Activated CD8-positive, alpha-beta T cell treated with anti-CD3 and anti-CD28 coated beads, Interleukin-2, amount 10 ng/mL, durations not matched to agents 7 days and 5 days (primary cell): ENCODE results near the gene LMBR1. TPM values are rescaled to one million over a fixed set of nuclear protein-coding genes. Genes with fewer than 3 reads are reported as not detected.

Source experiments
- ATAC-seq: fragments of 150-1000 bp; cut with Tn5 transposase; one replicate; pipeline ENCODE4 v1.10.0; 2021; ENCODE audit warnings: moderate library complexity
- CTCF ChIA-PET: fragments of 350-600 bp; sonication (Branson Sonifier 250); formaldehyde crosslinking; loops from one replicate; lab custom pipeline; 2021; ENCODE audit warnings: antibody characterized with exemption; lab: Charles Lee
- POLR2A ChIA-PET: fragments of 350-600 bp; sonication (Branson Sonifier 250); formaldehyde crosslinking; loops from one replicate; lab custom pipeline; 2021; ENCODE audit warnings: antibody characterized with exemption; lab: Charles Lee
- DNase-seq: peaks from one replicate; pipeline ENCODE4 v3.0.0-alpha.2; 2020
- H3K27ac Mint-ChIP-seq: one replicate; pipeline ENCODE4 v1.8.0; 2021; ENCODE audit warnings: mild to moderate bottlenecking, mixed read lengths
- H3K27me3 Mint-ChIP-seq: one replicate; pipeline ENCODE4 v1.8.0; 2021; ENCODE audit warnings: low read depth, mixed read lengths
- H3K36me3 Mint-ChIP-seq: one replicate; pipeline ENCODE4 v1.8.0; 2021; ENCODE audit warnings: low read depth, mixed read lengths
- H3K4me1 Mint-ChIP-seq: one replicate; pipeline ENCODE4 v1.8.0; 2021; ENCODE audit warnings: low read depth, mixed read lengths
- H3K4me3 Mint-ChIP-seq: one replicate; pipeline ENCODE4 v1.8.0; 2021; ENCODE audit warnings: mild to moderate bottlenecking, mixed read lengths
- H3K9me3 Mint-ChIP-seq: one replicate; pipeline ENCODE4 v1.8.0; 2022; ENCODE audit warnings: mixed read lengths; ENCODE audit not compliant: insufficient read depth
- total RNA-seq, 2 experiments: library from RNA; stranded (reverse); gene quantifications; one replicate each; pipeline ENCODE4 v1.2.3, GENCODE V29; 2021

Gene LMBR1
- total RNA-seq, 2 experiments from 2014 or later: 49.7 to 51.2 TPM

- POLR2A ChIA-PET: no interaction called here
- ATAC-seq: no peak
- Mint-ChIP-seq H3K36me3 (peaks cover 5% of the 10 kb centered on the region), H3K4me1 (peaks cover 3% of the 10 kb centered on the region), H3K9me3 (no peaks in the 10 kb centered on the region), H3K27ac (no peak overlapping the region), H3K4me3 (no peak overlapping the region), H3K27me3 (no peaks in the 10 kb centered on the region)
- CTCF ChIA-PET: interaction anchor here (1.2 kb wide), 1 partner anchor 43 kb away, joined by 3 read pairs; no protein-coding TSS in a partner anchor
- DNase-seq: no peak
Measured at GRCh38 chr7:156842317-156842716, 50.7 kb downstream of the LMBR1 start.

- H3K27me3 Mint-ChIP-seq: no peaks in the 10 kb centered on the region
- peaks cover 3% of the 10 kb centered on the region for H3K4me1 Mint-ChIP-seq
- no peak overlapping the region for H3K27ac Mint-ChIP-seq
- H3K36me3 Mint-ChIP-seq: peaks cover 5% of the 10 kb centered on the region
- no peak overlapping the region for H3K4me3 Mint-ChIP-seq
- ChIA-PET POLR2A (no interaction called here), CTCF (interaction anchor here (1.2 kb wide), 1 partner anchor 44 kb away, joined by 3 read pairs; no protein-coding TSS in a partner anchor)
- ATAC-seq (no peak), DNase-seq (no peak)
- H3K9me3 Mint-ChIP-seq: no peaks in the 10 kb centered on the region
Measured at GRCh38 chr7:156841497-156841896, 51.5 kb downstream of the LMBR1 start.

- ChIA-PET CTCF (no interaction called here), POLR2A (no interaction called here)
- DNase-seq: no peak
- Mint-ChIP-seq H3K36me3 (peaks cover 5% of the 10 kb centered on the region), H3K27me3 (no peaks in the 10 kb centered on the region), H3K27ac (no peak overlapping the region), H3K4me1 (no peaks in the 10 kb centered on the region), H3K4me3 (no peak overlapping the region), H3K9me3 (no peaks in the 10 kb centered on the region)
- ATAC-seq: no peak
Measured at GRCh38 chr7:156840134-156840533, 52.8 kb downstream of the LMBR1 start.

- CTCF ChIA-PET: no interaction called here
- Mint-ChIP-seq H3K9me3 (no peaks in the 10 kb centered on the region), H3K4me1 (no peaks in the 10 kb centered on the region), H3K27me3 (no peaks in the 10 kb centered on the region), H3K36me3 (peaks cover 5% of the 10 kb centered on the region), H3K27ac (no peak overlapping the region), H3K4me3 (no peak overlapping the region)
- ATAC-seq (no peak), DNase-seq (no peak)
- POLR2A ChIA-PET: no interaction called here
Measured at GRCh38 chr7:156836443-156836842, 56.5 kb downstream of the LMBR1 start.

DNA sequence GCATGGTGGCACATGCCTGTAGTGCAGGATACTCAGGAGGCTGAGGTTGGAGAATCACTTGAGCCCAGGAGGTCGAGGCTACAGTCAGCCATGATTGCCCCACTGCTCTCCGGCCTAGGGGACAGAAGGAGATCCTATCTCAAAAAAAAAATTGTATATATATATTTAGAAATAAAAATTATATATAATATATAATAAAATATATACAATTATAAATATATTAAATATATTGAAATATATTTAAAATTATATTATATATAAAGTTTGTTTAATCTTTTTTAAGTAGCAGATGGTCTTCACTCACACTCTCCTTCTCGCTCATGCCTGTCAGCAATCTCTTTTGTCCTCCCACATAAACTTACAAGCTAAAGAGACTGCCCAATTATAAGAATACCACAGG lies 58.5 kb downstream of the LMBR1 start:
- peaks cover 2% of the 10 kb centered on the region for H3K36me3 Mint-ChIP-seq
- no peaks in the 10 kb centered on the region for H3K27me3 Mint-ChIP-seq
- CTCF ChIA-PET: no interaction called here
- H3K4me1 Mint-ChIP-seq: no peaks in the 10 kb centered on the region
- POLR2A ChIA-PET: no interaction called here
- H3K27ac Mint-ChIP-seq: no peak overlapping the region
- no peak for ATAC-seq
- H3K4me3 Mint-ChIP-seq: no peak overlapping the region
- no peak for DNase-seq
- H3K9me3 Mint-ChIP-seq: no peaks in the 10 kb centered on the region

DNA sequence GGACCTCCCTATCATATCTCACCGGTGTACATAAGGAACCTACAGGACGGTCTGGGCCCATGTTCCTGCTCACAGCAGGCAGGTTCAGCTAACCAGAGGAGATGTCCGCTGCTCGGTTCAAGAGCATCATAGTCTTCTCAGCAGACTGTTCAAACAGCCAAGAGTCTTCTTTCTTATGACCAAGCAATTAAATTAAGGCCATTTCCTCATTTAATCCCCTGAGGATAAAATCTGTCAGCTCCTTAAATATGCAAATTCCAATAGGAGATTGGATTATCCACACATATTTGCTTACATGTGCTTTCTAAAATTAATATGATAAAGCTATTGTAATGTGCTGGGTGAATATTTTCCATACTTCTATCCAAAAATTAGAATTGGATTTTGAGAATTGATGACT lies 59.7 kb downstream of the LMBR1 start:
- DNase-seq (no peak), ATAC-seq (no peak)
- Mint-ChIP-seq H3K4me1 (no peaks in the 10 kb centered on the region), H3K27ac (no peak overlapping the region), H3K27me3 (no peaks in the 10 kb centered on the region), H3K9me3 (no peaks in the 10 kb centered on the region), H3K4me3 (no peak overlapping the region), H3K36me3 (no peaks in the 10 kb centered on the region)
- CTCF ChIA-PET: no interaction called here
- POLR2A ChIA-PET: no interaction called here

- no peak overlapping the region for H3K4me3 Mint-ChIP-seq
- ATAC-seq (no peak), DNase-seq (no peak)
- ChIA-PET POLR2A (no interaction called here), CTCF (no interaction called here)
- no peaks in the 10 kb centered on the region for H3K4me1 Mint-ChIP-seq
- no peaks in the 10 kb centered on the region for H3K27me3 Mint-ChIP-seq
- H3K27ac Mint-ChIP-seq: no peak overlapping the region
- no peaks in the 10 kb centered on the region for H3K9me3 Mint-ChIP-seq
- no peaks in the 10 kb centered on the region for H3K36me3 Mint-ChIP-seq
Measured at GRCh38 chr7:156832195-156832877, 60.6 kb downstream of the LMBR1 start.

- H3K36me3 Mint-ChIP-seq: peaks cover 1% of the 10 kb centered on the region
- ATAC-seq (no peak), DNase-seq (no peak)
- ChIA-PET CTCF (interaction anchor here (0.7 to 1.4 kb wide), 2 partner anchors 13 to 64 kb away, joined by 3 read pairs; partner anchors contain the start of gene LMBR1), POLR2A (no interaction called here)
- no peaks in the 10 kb centered on the region for H3K27me3 Mint-ChIP-seq
- no peaks in the 10 kb centered on the region for H3K4me1 Mint-ChIP-seq
- H3K4me3 Mint-ChIP-seq: no peak overlapping the region
- no peaks in the 10 kb centered on the region for H3K9me3 Mint-ChIP-seq
- no peak overlapping the region for H3K27ac Mint-ChIP-seq
Measured at GRCh38 chr7:156829669-156830336, 63.2 kb downstream of the LMBR1 start.

DNA sequence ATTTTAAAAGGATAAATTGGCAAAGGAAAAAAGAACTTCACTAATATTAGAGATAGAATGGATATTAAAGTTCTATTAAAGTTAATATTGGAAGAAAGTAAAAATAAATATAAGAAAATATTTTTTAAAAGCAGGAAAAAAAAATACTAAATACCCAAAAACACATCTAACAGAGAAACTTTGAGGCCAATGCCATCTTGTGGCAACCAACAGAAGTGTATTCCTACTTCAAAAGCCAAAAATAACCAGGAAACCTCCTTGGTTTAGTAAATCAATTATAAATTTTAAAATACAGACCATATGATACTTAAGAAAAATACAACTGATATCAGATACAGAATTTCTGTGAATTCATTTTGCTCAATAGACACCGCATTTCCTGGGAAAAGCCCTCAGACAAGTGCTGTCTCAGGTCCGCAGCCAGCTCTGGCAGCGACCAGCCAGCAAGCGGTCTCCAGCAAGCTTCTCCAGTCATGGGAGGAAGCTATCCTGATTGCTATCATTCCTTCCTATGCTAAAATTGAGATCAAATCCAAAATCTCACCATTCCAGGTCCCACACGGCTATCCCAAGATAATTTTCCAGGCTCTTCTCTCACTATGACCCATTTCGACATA lies 65.3 kb downstream of the LMBR1 start:
- Mint-ChIP-seq H3K9me3 (no peaks in the 10 kb centered on the region), H3K4me1 (no peaks in the 10 kb centered on the region), H3K4me3 (no peak overlapping the region), H3K36me3 (peaks cover 1% of the 10 kb centered on the region), H3K27ac (no peak overlapping the region), H3K27me3 (no peaks in the 10 kb centered on the region)
- ChIA-PET CTCF (interaction anchor here (1.4 kb wide), 1 partner anchor 447 kb away, joined by 3 read pairs; no protein-coding TSS in a partner anchor), POLR2A (no interaction called here)
- no peak for DNase-seq
- ATAC-seq: no peak

GRCh38 chr7:156823435-156823834 lies 69.5 kb downstream of the LMBR1 start:
- ChIA-PET POLR2A (no interaction called here), CTCF (no interaction called here)
- DNase-seq (no peak), ATAC-seq (no peak)
- Mint-ChIP-seq H3K4me1 (peaks cover 1% of the 10 kb centered on the region), H3K9me3 (no peaks in the 10 kb centered on the region), H3K4me3 (no peak overlapping the region), H3K36me3 (peaks cover 1% of the 10 kb centered on the region), H3K27me3 (no peaks in the 10 kb centered on the region), H3K27ac (no peak overlapping the region)

- H3K27me3 Mint-ChIP-seq: no peaks in the 10 kb centered on the region
- ATAC-seq: no peak
- CTCF ChIA-PET: no interaction called here
- peaks cover 1% of the 10 kb centered on the region for H3K36me3 Mint-ChIP-seq
- peaks cover 1% of the 10 kb centered on the region for H3K4me1 Mint-ChIP-seq
- no peak overlapping the region for H3K4me3 Mint-ChIP-seq
- no peak for DNase-seq
- no peaks in the 10 kb centered on the region for H3K9me3 Mint-ChIP-seq
- POLR2A ChIA-PET: no interaction called here
- H3K27ac Mint-ChIP-seq: no peak overlapping the region
Measured at GRCh38 chr7:156820445-156821063, 72.4 kb downstream of the LMBR1 start.
